HCT116 (cell line): Measurements from ENCODE around the gene CREB3L1.

ENCODE experiments used
- EGR1 ChIP-seq: IDR thresholded peaks from 2 replicates; pipeline ENCODE4 v1.6.1; 2012; ENCODE audit warnings: low read depth
- EZH2 ChIP-seq: fragments of 200-600 bp; sonication (generic); IDR thresholded peaks from 2 replicates; pipeline ENCODE4 v1.6.1; 2017; ENCODE audit warnings: antibody characterized with exemption, mixed run types
- POLR2A ChIP-seq: IDR thresholded peaks from 2 replicates; pipeline ENCODE4 v1.7.0; 2011; ENCODE audit warnings: borderline replicate concordance; ENCODE audit not compliant: insufficient read depth, insufficient read length; ENCODE audit errors: extremely low read depth
- POLR2AphosphoS5 ChIP-seq: IDR thresholded peaks from 2 replicates; pipeline ENCODE4 v1.6.1; 2011; ENCODE audit warnings: mild to moderate bottlenecking, low read depth, low read length, moderate library complexity
- TCF7L2 ChIP-seq: IDR thresholded peaks from 2 replicates; pipeline ENCODE4 v1.7.0; 2011; ENCODE audit warnings: borderline replicate concordance, inconsistent platforms; ENCODE audit not compliant: insufficient read depth, insufficient read length; ENCODE audit errors: extremely low read depth
- ZNF274 ChIP-seq: fragments of 200-500 bp; sonication (Bioruptor generic); IDR thresholded peaks from 2 replicates; pipeline ENCODE4 v1.6.1; 2014; ENCODE audit warnings: mild to moderate bottlenecking, low read depth, low read length, inconsistent platforms
- TF ChIP-seq, protein P1 (sequence below), 3 experiments: fragments of 200-600 bp in 1 of 3; sonication (generic) in 1 of 3; IDR thresholded peaks in 2 of 3; conservative IDR thresholded peaks in 1 of 3; 2 replicates each; pipeline ENCODE4 v1.5.1; 2012 to 2017; ENCODE audit warnings: low read depth in 2 of 3, low read length in 2 of 3, antibody characterized with exemption in 1 of 3, borderline replicate concordance in 1 of 3, control low read depth in 1 of 3, mild to moderate bottlenecking in 1 of 3, mixed read lengths in 1 of 3, mixed run types in 1 of 3, moderate library complexity in 1 of 3; ENCODE audit not compliant: insufficient read depth in 1 of 3
- TF ChIP-seq, protein P2 (sequence below): IDR thresholded peaks from 2 replicates; pipeline ENCODE4 v1.6.1; 2011; ENCODE audit warnings: mild to moderate bottlenecking, low read length, moderate library complexity; ENCODE audit not compliant: insufficient replicate concordance; ENCODE audit errors: extremely low read depth

DNA sequence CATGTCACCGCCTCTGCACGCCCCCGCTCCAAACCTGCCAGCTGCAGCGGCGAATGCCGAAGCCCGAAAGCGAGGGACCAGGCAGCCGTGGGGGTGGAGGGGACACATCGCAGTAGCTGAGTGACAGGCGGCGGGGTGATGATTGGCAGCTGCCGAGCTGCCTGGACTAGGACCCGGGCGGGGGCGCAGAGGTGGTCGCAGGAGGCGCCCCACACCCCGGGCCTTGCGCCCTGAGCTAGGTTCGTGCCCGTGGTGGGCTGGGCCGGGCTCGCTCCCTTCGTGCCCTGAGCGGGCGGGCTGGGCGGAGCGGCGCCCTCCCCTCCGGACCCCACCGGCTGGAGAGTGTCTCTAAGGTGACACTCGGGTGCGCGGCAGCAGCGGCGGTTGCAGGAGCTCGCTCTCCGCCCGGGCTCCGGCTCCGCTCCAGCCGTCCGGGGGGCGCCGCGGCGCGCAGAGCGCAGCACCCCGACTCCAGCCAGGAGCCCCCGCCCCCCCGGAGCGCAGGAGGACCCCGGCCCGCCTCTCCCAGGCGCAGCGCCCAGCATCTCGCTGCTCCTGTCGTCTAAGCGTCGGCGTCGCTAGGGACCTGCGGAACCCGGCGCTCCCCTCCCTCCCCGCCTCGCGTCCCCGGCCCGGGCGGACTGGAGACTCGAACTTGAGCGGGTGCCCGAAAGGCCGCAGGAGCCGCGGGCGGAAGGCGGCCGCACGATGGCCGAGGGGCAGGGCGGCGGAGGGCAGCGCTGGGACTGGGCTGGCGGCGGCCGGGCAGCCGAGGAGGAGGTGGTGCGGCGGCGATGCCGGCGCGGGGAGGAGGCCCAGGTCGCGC is 55.3 kb downstream of the CREB3L1 start:
- TF ChIP-seq, protein P1, sequence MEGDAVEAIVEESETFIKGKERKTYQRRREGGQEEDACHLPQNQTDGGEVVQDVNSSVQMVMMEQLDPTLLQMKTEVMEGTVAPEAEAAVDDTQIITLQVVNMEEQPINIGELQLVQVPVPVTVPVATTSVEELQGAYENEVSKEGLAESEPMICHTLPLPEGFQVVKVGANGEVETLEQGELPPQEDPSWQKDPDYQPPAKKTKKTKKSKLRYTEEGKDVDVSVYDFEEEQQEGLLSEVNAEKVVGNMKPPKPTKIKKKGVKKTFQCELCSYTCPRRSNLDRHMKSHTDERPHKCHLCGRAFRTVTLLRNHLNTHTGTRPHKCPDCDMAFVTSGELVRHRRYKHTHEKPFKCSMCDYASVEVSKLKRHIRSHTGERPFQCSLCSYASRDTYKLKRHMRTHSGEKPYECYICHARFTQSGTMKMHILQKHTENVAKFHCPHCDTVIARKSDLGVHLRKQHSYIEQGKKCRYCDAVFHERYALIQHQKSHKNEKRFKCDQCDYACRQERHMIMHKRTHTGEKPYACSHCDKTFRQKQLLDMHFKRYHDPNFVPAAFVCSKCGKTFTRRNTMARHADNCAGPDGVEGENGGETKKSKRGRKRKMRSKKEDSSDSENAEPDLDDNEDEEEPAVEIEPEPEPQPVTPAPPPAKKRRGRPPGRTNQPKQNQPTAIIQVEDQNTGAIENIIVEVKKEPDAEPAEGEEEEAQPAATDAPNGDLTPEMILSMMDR (IDR thresholded peaks at IDR 0.05 in 2 of 3, conservative IDR thresholded peaks at IDR 0.05 in 1 of 3; ENCODE audit: borderline replicate concordance in 1 of 3, insufficient read depth in 1 of 3, low read depth in 2 of 3, low read length in 2 of 3), result no peak
- TF ChIP-seq, protein P2, sequence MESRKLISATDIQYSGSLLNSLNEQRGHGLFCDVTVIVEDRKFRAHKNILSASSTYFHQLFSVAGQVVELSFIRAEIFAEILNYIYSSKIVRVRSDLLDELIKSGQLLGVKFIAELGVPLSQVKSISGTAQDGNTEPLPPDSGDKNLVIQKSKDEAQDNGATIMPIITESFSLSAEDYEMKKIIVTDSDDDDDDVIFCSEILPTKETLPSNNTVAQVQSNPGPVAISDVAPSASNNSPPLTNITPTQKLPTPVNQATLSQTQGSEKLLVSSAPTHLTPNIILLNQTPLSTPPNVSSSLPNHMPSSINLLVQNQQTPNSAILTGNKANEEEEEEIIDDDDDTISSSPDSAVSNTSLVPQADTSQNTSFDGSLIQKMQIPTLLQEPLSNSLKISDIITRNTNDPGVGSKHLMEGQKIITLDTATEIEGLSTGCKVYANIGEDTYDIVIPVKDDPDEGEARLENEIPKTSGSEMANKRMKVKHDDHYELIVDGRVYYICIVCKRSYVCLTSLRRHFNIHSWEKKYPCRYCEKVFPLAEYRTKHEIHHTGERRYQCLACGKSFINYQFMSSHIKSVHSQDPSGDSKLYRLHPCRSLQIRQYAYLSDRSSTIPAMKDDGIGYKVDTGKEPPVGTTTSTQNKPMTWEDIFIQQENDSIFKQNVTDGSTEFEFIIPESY, result no peak
- TF ChIP-seq TCF7L2 (no peak), POLR2A (no peak), EGR1 (no peak), EZH2 (no peak), POLR2AphosphoS5 (no peak), ZNF274 (no peak)
